Neural progenitor cell (in vitro differentiated cells): ENCODE data around the gene WFDC6. TPM values are rescaled to one million over a fixed set of nuclear protein-coding genes. Genes with fewer than 3 reads are reported as not detected.

Experiments
- DNase-seq: peaks from one replicate; pipeline ENCODE4 v3.0.0-alpha.2; 2016; ENCODE audit warnings: low spot score
- H2AFZ ChIP-seq: fragments of 200-600 bp; sonication (generic); replicated peaks from 2 replicates; pipeline ENCODE4 v1.6.1; 2016; ENCODE audit warnings: antibody characterized with exemption
- H3F3A ChIP-seq: fragments of 200-600 bp; sonication (generic); 2 replicates; pipeline ENCODE4 v1.6.1; 2016; ENCODE audit warnings: antibody characterized with exemption, low read depth
- H3K27ac ChIP-seq: fragments of 200-600 bp; sonication (generic); 2 replicates; pipeline ENCODE4 v1.5.1; 2016; ENCODE audit warnings: mild to moderate bottlenecking
- H3K27me3 ChIP-seq: fragments of 200-600 bp; sonication (generic); 2 replicates; pipeline ENCODE4 v1.6.1; 2016; ENCODE audit warnings: mild to moderate bottlenecking, moderate library complexity
- H3K36me3 ChIP-seq: fragments of 200-600 bp; sonication (generic); 2 replicates; pipeline ENCODE4 v1.5.1; 2016
- H3K4me1 ChIP-seq: fragments of 200-600 bp; sonication (generic); 2 replicates; pipeline ENCODE4 v1.6.1; 2016; ENCODE audit warnings: mixed run types
- H3K4me2 ChIP-seq: fragments of 200-600 bp; sonication (generic); 2 replicates; pipeline ENCODE4 v1.6.1; 2016
- H3K4me3 ChIP-seq: fragments of 200-600 bp; sonication (generic); 2 replicates; pipeline ENCODE4 v1.5.1; 2016
- H3K79me2 ChIP-seq: fragments of 200-600 bp; sonication (generic); 2 replicates; pipeline ENCODE4 v1.6.1; 2016; ENCODE audit warnings: low read depth
- H3K9ac ChIP-seq: fragments of 200-600 bp; sonication (generic); 2 replicates; pipeline ENCODE4 v1.6.1; 2016
- H3K9me3 ChIP-seq: fragments of 200-600 bp; sonication (generic); 2 replicates; pipeline ENCODE4 v1.5.1; 2016; ENCODE audit warnings: low read depth
- H4K20me1 ChIP-seq: fragments of 200-600 bp; sonication (generic); 2 replicates; pipeline ENCODE4 v1.6.1; 2016; ENCODE audit warnings: low read depth
- H3K27ac Mint-ChIP-seq: 3 replicates; pipeline ENCODE4 v1.8.0; 2021; ENCODE audit warnings: mixed read lengths
- H3K27me3 Mint-ChIP-seq: 2 replicates; pipeline ENCODE4 v1.8.0; 2022; ENCODE audit warnings: low read depth, mild to moderate bottlenecking, inconsistent platforms, moderate library complexity, mixed read lengths; ENCODE audit not compliant: insufficient read depth
- H3K36me3 Mint-ChIP-seq: 3 replicates; pipeline ENCODE4 v1.8.0; 2021; ENCODE audit warnings: mixed read lengths
- H3K4me1 Mint-ChIP-seq: 3 replicates; pipeline ENCODE4 v1.8.0; 2021; ENCODE audit warnings: mixed read lengths
- H3K4me3 Mint-ChIP-seq: 3 replicates; pipeline ENCODE4 v1.8.0; 2021; ENCODE audit warnings: mild to moderate bottlenecking, moderate library complexity, mixed read lengths
- H3K9me3 Mint-ChIP-seq: 3 replicates; pipeline ENCODE4 v1.8.0; 2020; ENCODE audit warnings: mixed read lengths
- EZH2 ChIP-seq: fragments of 200-600 bp; sonication (generic); IDR thresholded peaks from 2 replicates; pipeline ENCODE4 v1.6.1; 2017; ENCODE audit warnings: antibody characterized with exemption, mild to moderate bottlenecking, moderate library complexity
- EZH2phosphoT487 ChIP-seq: fragments of 200-600 bp; sonication (generic); IDR thresholded peaks from 2 replicates; pipeline ENCODE4 v1.6.1; 2017; ENCODE audit warnings: antibody characterized with exemption
- total RNA-seq: library from RNA; depleted of rRNA; stranded (reverse); fragments of >200 nt; gene quantifications from 2 replicates; pipeline ENCODE4 v1.2.3, GENCODE V29; 2015; ENCODE audit warnings: low replicate concordance
- TF ChIP-seq, protein P1 (sequence below): fragments of 200-600 bp; sonication (generic); IDR thresholded peaks from 2 replicates; pipeline ENCODE4 v1.5.1; 2017; ENCODE audit warnings: antibody characterized with exemption, mild to moderate bottlenecking

The WFDC6 gene
- total RNA-seq, 1 donor from 2014 or later: not detected

DNA sequence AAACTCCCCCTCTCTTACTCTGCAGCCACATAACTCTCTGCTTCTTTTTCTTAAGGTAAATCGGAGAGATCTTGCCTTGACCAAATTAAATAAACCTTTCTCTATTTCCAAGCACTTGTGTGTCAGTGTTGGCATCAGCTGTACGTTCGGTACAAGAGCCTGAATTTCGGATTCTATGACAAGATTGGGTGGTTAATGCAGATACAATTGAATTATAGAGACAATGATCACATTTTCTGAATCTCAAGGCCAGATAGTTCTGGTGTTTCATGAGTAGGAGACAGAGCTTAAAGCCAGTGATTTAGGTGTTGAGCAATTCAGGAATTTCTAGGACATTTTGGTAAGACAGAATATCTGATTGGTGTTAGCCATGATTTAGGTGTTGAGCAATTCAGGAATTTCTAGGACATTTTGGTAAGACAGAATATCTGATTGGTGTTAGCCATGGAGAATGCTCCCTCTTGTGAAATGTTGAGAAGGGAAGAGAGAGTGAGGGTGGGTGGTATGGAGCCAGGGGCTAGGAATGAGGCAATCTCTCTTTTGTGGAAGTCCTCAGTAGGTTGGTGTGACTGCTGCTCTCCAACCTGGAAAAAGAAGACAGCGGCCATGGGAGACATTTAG lies 28.9 kb downstream of the WFDC6 start:
- H3K36me3 ChIP-seq: no peaks in the 10 kb centered on the region
- no peaks in the 10 kb centered on the region for H3K79me2 ChIP-seq
- no peaks in the 10 kb centered on the region for H3K9me3 Mint-ChIP-seq
- H3K4me1 ChIP-seq: no peaks in the 10 kb centered on the region
- H3K9me3 ChIP-seq: no peaks in the 10 kb centered on the region
- no peak overlapping the region for H2AFZ ChIP-seq
- H3K27ac ChIP-seq: no peak overlapping the region
- DNase-seq: no peak
- no peaks in the 10 kb centered on the region for H4K20me1 ChIP-seq
- no peak overlapping the region for H3K9ac ChIP-seq
- no peak overlapping the region for H3K27ac Mint-ChIP-seq
- no peak overlapping the region for H3K4me2 ChIP-seq
- no peak overlapping the region for H3K4me3 ChIP-seq
- H3K4me1 Mint-ChIP-seq: no peaks in the 10 kb centered on the region
- H3K27me3 Mint-ChIP-seq: peaks cover 8% of the 10 kb centered on the region
- TF ChIP-seq EZH2phosphoT487: no peak
- TF ChIP-seq EZH2: no peak
- TF ChIP-seq, protein P1, sequence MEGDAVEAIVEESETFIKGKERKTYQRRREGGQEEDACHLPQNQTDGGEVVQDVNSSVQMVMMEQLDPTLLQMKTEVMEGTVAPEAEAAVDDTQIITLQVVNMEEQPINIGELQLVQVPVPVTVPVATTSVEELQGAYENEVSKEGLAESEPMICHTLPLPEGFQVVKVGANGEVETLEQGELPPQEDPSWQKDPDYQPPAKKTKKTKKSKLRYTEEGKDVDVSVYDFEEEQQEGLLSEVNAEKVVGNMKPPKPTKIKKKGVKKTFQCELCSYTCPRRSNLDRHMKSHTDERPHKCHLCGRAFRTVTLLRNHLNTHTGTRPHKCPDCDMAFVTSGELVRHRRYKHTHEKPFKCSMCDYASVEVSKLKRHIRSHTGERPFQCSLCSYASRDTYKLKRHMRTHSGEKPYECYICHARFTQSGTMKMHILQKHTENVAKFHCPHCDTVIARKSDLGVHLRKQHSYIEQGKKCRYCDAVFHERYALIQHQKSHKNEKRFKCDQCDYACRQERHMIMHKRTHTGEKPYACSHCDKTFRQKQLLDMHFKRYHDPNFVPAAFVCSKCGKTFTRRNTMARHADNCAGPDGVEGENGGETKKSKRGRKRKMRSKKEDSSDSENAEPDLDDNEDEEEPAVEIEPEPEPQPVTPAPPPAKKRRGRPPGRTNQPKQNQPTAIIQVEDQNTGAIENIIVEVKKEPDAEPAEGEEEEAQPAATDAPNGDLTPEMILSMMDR: no peak
- H3K27me3 ChIP-seq: no peaks in the 10 kb centered on the region
- no peak overlapping the region for H3K4me3 Mint-ChIP-seq
- no peaks in the 10 kb centered on the region for H3F3A ChIP-seq
- H3K36me3 Mint-ChIP-seq: no peaks in the 10 kb centered on the region

DNA sequence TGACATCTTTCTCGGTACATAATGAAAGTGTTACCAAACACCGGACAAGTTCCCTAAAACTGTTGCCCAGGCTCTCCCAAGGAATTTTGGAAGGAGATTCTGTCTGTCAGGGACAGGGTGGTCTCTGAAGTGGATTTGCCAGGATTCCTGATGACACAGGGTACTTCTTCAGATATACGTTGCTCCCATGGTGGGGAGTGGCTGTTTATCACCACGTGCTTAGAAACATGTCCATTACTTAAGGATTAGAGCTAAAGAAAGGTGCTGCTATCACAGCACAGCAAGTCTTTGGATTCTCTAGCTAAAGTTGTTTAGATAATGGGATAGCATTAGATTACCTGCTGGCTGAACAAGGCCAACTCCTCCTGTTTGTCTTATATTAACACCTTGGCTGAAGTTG lies 30.2 kb downstream of the WFDC6 start:
- Mint-ChIP-seq H3K4me1 (no peaks in the 10 kb centered on the region), H3K9me3 (no peaks in the 10 kb centered on the region), H3K36me3 (no peaks in the 10 kb centered on the region), H3K4me3 (no peak overlapping the region), H3K27me3 (peaks cover 8% of the 10 kb centered on the region), H3K27ac (no peak overlapping the region)
- Histone ChIP-seq H3K36me3 (no peaks in the 10 kb centered on the region), H3K27me3 (no peaks in the 10 kb centered on the region), H3K4me2 (no peak overlapping the region), H3K4me1 (no peaks in the 10 kb centered on the region), H2AFZ (no peak overlapping the region), H3K79me2 (no peaks in the 10 kb centered on the region), H3K9ac (no peak overlapping the region), H4K20me1 (no peaks in the 10 kb centered on the region), H3F3A (no peaks in the 10 kb centered on the region), H3K4me3 (no peak overlapping the region), H3K9me3 (no peaks in the 10 kb centered on the region), H3K27ac (no peak overlapping the region)
- TF ChIP-seq EZH2: no peak
- TF ChIP-seq, protein P1: no peak
- no peak for DNase-seq

GRCh38 chr20:45508068-45508886 lies 31.0 kb downstream of the WFDC6 start:
- no peak overlapping the region for H3K27ac Mint-ChIP-seq
- no peaks in the 10 kb centered on the region for H3K4me1 Mint-ChIP-seq
- Histone ChIP-seq H3K79me2 (no peaks in the 10 kb centered on the region), H3K9ac (no peak overlapping the region), H2AFZ (no peak overlapping the region), H3K27me3 (no peaks in the 10 kb centered on the region), H3K9me3 (no peaks in the 10 kb centered on the region), H3K4me3 (no peak overlapping the region), H3K27ac (no peak overlapping the region), H3F3A (no peaks in the 10 kb centered on the region), H3K4me2 (no peak overlapping the region), H3K4me1 (no peaks in the 10 kb centered on the region), H3K36me3 (no peaks in the 10 kb centered on the region), H4K20me1 (no peaks in the 10 kb centered on the region)
- no peaks in the 10 kb centered on the region for H3K36me3 Mint-ChIP-seq
- H3K4me3 Mint-ChIP-seq: no peak overlapping the region
- TF ChIP-seq EZH2phosphoT487 (no peak), EZH2 (no peak)
- TF ChIP-seq, protein P1: no peak
- no peak for DNase-seq
- H3K27me3 Mint-ChIP-seq: peaks cover 6% of the 10 kb centered on the region
- no peaks in the 10 kb centered on the region for H3K9me3 Mint-ChIP-seq
